HepG2 (cell line): ENCODE results near the gene GPRC5D. TPM values are rescaled to one million over a fixed set of nuclear protein-coding genes. Genes with fewer than 3 reads are reported as not detected.

Experiments used
- GABPB1 ChIP-seq: IDR thresholded peaks from 2 replicates; pipeline ENCODE4 v1.6.1; 2016; ENCODE audit warnings: mild to moderate bottlenecking, missing genetic modification reagents, moderate library complexity, missing compliant biosample characterization
- MEIS2 ChIP-seq: sonication (generic); formaldehyde crosslinking; IDR thresholded peaks from 2 replicates; pipeline ENCODE4 v1.9.0; 2021; ENCODE audit warnings: mild to moderate bottlenecking, missing genetic modification reagents
- POGZ ChIP-seq: sonication (generic); formaldehyde crosslinking; IDR thresholded peaks from 2 replicates; pipeline ENCODE4 v1.4.0; 2020; ENCODE audit warnings: mild to moderate bottlenecking, missing genetic modification reagents
- SMARCE1 ChIP-seq: fragments of 450-650 bp; IDR thresholded peaks from 2 replicates; pipeline ENCODE4 v1.6.1; 2017; ENCODE audit warnings: borderline replicate concordance
- SP5 ChIP-seq: IDR thresholded peaks from 2 replicates; pipeline ENCODE4 v1.6.1; 2016; ENCODE audit warnings: low read depth, borderline replicate concordance
- SRF ChIP-seq: IDR thresholded peaks from 2 replicates; pipeline ENCODE4 v1.6.1; 2011; ENCODE audit warnings: mild to moderate bottlenecking, low read depth, low read length, moderate library complexity
- TARDBP ChIP-seq: sonication (generic); formaldehyde crosslinking; IDR thresholded peaks from 2 replicates; pipeline ENCODE4 v1.8.0; 2022; ENCODE audit warnings: mild to moderate bottlenecking, missing genetic modification reagents
- TCF7 ChIP-seq: sonication (generic); IDR thresholded peaks from 2 replicates; pipeline ENCODE4 v1.6.1; 2016; ENCODE audit warnings: antibody characterized with exemption, low read depth
- ZBTB20 ChIP-seq: sonication (generic); formaldehyde crosslinking; IDR thresholded peaks from 2 replicates; pipeline ENCODE4 v1.8.1; 2023; ENCODE audit warnings: missing genetic modification reagents, low read depth, mild to moderate bottlenecking, borderline replicate concordance
- ZNF205 ChIP-seq: IDR thresholded peaks from 2 replicates; pipeline ENCODE4 v1.6.1; 2018; ENCODE audit warnings: missing biosample characterization, missing genetic modification reagents
- ZNF296 ChIP-seq: sonication (generic); formaldehyde crosslinking; conservative IDR thresholded peaks from 2 replicates; pipeline ENCODE4 v1.5.0; 2020; ENCODE audit warnings: mild to moderate bottlenecking, missing genetic modification reagents
- ZNF614 ChIP-seq: IDR thresholded peaks from 2 replicates; pipeline ENCODE4 v1.6.1; 2018; ENCODE audit warnings: missing biosample characterization, missing genetic modification reagents, inconsistent platforms, borderline replicate concordance
- ZNF616 ChIP-seq: sonication (generic); formaldehyde crosslinking; IDR thresholded peaks from 2 replicates; pipeline ENCODE4 v1.5.0; 2020; ENCODE audit warnings: low read depth, mild to moderate bottlenecking, missing genetic modification reagents
- ZNF672 ChIP-seq: sonication (generic); formaldehyde crosslinking; IDR thresholded peaks from 2 replicates; pipeline ENCODE4 v1.8.1; 2022; ENCODE audit warnings: missing genetic modification reagents
- ZNF775 ChIP-seq: sonication (generic); formaldehyde crosslinking; IDR thresholded peaks from 2 replicates; pipeline ENCODE4 v1.4.0; 2020; ENCODE audit warnings: missing genetic modification reagents, mild to moderate bottlenecking, moderate library complexity, borderline replicate concordance
- polyA plus RNA-seq, 8 experiments: library from polyadenylated mRNA; depleted of rRNA in 3 of 8; stranded (reverse) in 7 of 8; unstranded in 1 of 8; fragments of >200 nt; fragmentation: Illumina TruSeq in 4 of 8; extraction: Trizol in 4 of 8; gene quantifications; 2 replicates each; pipeline versions ENCODE4 v1.2.1 to v1.2.3, GENCODE V29; 2011 to 2016; ENCODE audit warnings: low read depth in 4 of 8, missing spikeins in 1 of 8, mixed read lengths in 1 of 8; ENCODE audit not compliant: insufficient read depth in 1 of 8
- total RNA-seq, 5 experiments: library from RNA; depleted of rRNA; stranded (reverse); fragments of >200 nt; fragmentation: Illumina TruSeq; extraction: Trizol; gene quantifications; 2 replicates each; pipeline ENCODE4 v1.2.3, GENCODE V29; 2016; ENCODE audit warnings: low read depth in 1 of 5
- TF ChIP-seq, protein P1 (sequence below): sonication (generic); formaldehyde crosslinking; IDR thresholded peaks from 2 replicates; pipeline ENCODE4 v1.4.0; 2020; ENCODE audit warnings: mild to moderate bottlenecking, missing genetic modification reagents
- TF ChIP-seq, protein P2 (sequence below): sonication (generic); formaldehyde crosslinking; IDR thresholded peaks from 2 replicates; pipeline ENCODE4 v1.4.0; 2020; ENCODE audit warnings: missing genetic modification reagents

GPRC5D gene
- total and polyA plus RNA-seq, 2 of the 13 experiments (the other 11 are each of a cell fraction or from before 2014, with no cell fraction given) = not detected

DNA sequence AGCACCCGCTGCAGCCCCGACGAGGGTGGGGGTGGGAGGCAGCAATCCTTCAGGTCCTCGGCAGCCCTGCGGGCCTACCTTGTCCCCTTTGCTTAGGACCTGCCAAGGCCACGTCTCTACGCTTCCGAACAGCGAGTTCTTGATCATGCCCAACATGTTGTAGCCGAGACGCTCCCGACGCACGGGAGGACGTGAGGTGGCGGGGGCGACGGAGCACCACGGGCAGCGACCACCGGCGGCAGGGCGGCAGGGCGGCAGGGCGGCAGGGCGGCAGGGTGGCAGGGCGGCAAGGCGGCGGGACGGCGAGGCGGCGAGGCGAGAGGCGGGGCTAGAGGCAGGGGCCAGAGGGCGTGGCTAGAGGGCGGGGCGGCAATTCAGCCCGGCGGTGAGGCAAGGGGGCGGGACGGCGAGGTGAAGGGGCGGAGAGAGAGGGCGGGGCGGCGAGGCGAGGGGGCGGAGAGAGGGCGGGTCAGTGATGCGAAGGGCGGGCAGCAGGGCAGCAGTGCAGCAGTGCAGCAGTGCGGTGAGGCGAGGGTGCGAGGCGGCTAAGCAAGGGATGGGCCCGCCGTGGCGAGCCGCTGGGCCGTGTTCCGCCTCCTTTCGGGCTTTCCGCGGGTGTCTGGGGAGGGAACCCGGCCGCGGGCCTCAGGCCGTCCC is 48.1 kb upstream of the GPRC5D start, which contains the start of gene HEBP1 (continued):
- TF ChIP-seq, protein P1, sequence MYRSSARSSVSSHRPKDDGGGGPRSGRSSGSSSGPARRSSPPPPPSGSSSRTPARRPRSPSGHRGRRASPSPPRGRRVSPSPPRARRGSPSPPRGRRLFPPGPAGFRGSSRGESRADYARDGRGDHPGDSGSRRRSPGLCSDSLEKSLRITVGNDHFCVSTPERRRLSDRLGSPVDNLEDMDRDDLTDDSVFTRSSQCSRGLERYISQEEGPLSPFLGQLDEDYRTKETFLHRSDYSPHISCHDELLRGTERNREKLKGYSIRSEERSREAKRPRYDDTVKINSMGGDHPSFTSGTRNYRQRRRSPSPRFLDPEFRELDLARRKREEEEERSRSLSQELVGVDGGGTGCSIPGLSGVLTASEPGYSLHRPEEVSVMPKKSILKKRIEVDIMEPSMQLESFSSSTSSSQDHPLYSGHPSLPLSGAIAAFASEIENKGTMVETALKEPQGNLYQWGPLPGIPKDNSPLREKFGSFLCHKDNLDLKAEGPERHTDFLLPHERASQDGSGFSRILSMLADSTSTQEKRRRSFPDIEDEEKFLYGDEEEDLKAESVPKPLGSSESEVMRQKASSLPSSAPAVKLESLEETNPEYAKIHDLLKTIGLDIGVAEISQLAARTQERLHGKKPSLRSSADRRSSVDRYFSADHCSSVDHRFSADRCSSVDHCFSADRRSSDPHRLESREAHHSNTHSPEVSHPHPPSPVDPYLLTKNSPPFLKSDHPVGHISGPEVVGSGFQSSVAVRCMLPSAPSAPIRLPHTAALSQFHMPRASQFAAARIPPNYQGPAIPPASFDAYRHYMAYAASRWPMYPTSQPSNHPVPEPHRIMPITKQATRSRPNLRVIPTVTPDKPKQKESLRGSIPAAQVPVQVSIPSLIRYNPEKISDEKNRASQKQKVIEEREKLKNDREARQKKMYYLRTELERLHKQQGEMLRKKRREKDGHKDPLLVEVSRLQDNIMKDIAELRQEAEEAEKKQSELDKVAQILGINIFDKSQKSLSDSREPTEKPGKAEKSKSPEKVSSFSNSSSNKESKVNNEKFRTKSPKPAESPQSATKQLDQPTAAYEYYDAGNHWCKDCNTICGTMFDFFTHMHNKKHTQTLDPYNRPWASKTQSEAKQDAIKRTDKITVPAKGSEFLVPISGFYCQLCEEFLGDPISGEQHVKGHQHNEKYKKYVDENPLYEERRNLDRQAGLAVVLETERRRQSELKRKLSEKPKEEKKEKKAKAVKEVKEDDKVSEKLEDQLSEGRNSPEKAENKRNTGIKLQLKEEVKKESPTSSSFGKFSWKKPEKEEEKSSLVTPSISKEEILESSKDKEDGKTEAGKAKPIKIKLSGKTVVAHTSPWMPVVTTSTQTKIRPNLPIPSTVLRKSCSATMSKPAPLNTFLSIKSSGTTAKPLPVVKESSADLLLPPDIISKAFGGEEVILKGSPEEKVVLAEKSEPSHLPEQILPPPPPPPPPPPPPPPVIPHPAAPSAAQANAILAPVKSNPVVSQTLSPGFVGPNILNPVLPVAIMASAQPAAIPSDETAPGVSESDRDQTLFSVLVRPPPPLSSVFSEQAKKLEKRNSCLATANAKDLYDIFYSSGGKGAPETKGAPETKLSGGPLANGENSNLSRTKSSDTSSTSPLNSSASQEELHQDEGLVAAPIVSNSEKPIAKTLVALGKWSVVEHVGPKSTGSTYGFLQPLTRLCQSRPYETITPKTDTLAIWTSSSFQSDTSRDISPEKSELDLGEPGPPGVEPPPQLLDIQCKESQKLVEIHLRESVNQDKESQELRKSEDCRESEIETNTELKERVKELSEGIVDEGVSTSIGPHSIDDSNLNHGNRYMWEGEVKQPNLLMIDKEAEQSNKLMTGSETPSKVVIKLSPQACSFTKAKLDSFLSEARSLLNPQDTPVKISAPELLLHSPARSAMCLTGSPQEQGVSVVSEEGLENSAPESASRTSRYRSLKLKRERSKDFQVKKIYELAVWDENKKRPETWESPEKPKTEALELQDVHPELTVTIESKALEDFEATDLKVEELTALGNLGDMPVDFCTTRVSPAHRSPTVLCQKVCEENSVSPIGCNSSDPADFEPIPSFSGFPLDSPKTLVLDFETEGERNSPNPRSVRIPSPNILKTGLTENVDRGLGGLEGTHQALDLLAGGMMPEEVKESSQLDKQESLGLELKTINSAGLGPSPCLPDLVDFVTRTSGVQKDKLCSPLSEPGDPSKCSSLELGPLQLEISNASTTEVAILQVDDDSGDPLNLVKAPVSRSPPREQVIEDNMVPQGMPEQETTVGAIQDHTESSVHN (CRISPR knock-in tag) = 0 out of 2 replicates have a peak, but pooled peaks have one; percentile 66
- TF ChIP-seq ZNF672 (0 out of 2 replicates have a peak, but pooled peaks have one; percentile 64), ZNF296 (CRISPR knock-in tag) (no peak), SMARCE1 (no peak), ZNF205 (CRISPR knock-in tag) (no peak), GABPB1 (CRISPR knock-in tag) (peak; percentile 47; the same call in 1 of the 2 replicates), SP5 (no peak; the same call in 1 of the 2 replicates), SRF (no peak), ZBTB20 (CRISPR knock-in tag) (0 out of 2 replicates have a peak, but pooled peaks have one; percentile 24), ZNF614 (CRISPR knock-in tag) (no peak), ZNF616 (CRISPR knock-in tag) (no peak), POGZ (CRISPR knock-in tag) (0 out of 2 replicates have a peak, but pooled peaks have one; percentile 13), TCF7 (no peak), ZNF775 (CRISPR knock-in tag) (no peak), MEIS2 (CRISPR knock-in tag) (no peak), TARDBP (no peak)
- TF ChIP-seq, protein P2, sequence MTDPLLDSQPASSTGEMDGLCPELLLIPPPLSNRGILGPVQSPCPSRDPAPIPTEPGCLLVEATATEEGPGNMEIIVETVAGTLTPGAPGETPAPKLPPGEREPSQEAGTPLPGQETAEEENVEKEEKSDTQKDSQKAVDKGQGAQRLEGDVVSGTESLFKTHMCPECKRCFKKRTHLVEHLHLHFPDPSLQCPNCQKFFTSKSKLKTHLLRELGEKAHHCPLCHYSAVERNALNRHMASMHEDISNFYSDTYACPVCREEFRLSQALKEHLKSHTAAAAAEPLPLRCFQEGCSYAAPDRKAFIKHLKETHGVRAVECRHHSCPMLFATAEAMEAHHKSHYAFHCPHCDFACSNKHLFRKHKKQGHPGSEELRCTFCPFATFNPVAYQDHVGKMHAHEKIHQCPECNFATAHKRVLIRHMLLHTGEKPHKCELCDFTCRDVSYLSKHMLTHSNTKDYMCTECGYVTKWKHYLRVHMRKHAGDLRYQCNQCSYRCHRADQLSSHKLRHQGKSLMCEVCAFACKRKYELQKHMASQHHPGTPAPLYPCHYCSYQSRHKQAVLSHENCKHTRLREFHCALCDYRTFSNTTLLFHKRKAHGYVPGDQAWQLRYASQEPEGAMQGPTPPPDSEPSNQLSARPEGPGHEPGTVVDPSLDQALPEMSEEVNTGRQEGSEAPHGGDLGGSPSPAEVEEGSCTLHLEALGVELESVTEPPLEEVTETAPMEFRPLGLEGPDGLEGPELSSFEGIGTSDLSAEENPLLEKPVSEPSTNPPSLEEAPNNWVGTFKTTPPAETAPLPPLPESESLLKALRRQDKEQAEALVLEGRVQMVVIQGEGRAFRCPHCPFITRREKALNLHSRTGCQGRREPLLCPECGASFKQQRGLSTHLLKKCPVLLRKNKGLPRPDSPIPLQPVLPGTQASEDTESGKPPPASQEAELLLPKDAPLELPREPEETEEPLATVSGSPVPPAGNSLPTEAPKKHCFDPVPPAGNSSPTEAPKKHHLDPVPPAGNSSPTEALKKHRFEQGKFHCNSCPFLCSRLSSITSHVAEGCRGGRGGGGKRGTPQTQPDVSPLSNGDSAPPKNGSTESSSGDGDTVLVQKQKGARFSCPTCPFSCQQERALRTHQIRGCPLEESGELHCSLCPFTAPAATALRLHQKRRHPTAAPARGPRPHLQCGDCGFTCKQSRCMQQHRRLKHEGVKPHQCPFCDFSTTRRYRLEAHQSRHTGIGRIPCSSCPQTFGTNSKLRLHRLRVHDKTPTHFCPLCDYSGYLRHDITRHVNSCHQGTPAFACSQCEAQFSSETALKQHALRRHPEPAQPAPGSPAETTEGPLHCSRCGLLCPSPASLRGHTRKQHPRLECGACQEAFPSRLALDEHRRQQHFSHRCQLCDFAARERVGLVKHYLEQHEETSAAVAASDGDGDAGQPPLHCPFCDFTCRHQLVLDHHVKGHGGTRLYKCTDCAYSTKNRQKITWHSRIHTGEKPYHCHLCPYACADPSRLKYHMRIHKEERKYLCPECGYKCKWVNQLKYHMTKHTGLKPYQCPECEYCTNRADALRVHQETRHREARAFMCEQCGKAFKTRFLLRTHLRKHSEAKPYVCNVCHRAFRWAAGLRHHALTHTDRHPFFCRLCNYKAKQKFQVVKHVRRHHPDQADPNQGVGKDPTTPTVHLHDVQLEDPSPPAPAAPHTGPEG = no peak
